SK-N-SH (cell line): Measurements from ENCODE around the gene OSBPL5. TPM values are rescaled to one million over a fixed set of nuclear protein-coding genes. Genes with fewer than 3 reads are reported as not detected.

Source experiments
- CTCF ChIA-PET: fragments of 300-600, 350-600 bp; formaldehyde crosslinking; extraction: SDS; loops from one replicate; lab custom pipeline; 2021; lab: Yijun Ruan, JAX
- POLR2A ChIA-PET: fragments of 350-600 bp; sonication (Branson Sonifier 250); formaldehyde crosslinking; extraction: SDS; loops from one replicate; lab custom pipeline; 2020; ENCODE audit warnings: antibody characterized with exemption, inconsistent platforms; lab: Yijun Ruan, JAX
- DNase-seq: peaks from one replicate; pipeline ENCODE4 v3.0.0; 2012
- H2AFZ ChIP-seq: fragments of 200-600 bp; sonication (generic); 2 replicates; pipeline ENCODE4 v1.8.1; 2016; ENCODE audit warnings: antibody characterized with exemption, mild to moderate bottlenecking, low read depth
- H3F3A ChIP-seq: fragments of 200-600 bp; sonication (generic); replicated peaks from 2 replicates; pipeline ENCODE3; 2016; ENCODE audit warnings: antibody characterized with exemption, mild to moderate bottlenecking; ENCODE audit not compliant: insufficient read depth
- H3K27ac ChIP-seq, 2 experiments: fragments of 200-500 bp in 1 of 2; fragments of 200-600 bp in 1 of 2; sonication (Bioruptor generic) in 1 of 2; sonication (generic), shearing (Covaris generic) in 1 of 2; 2 replicates each; pipeline versions ENCODE4 v1.5.1 to v1.6.1; 2014 to 2016; ENCODE audit warnings: low read depth in 2 of 2, inconsistent platforms in 1 of 2, low read length in 1 of 2, mild to moderate bottlenecking in 1 of 2, mixed read lengths in 1 of 2
- H3K27me3 ChIP-seq: fragments of 200-600 bp; sonication (generic), shearing (Covaris generic); 2 replicates; pipeline ENCODE4 v1.6.1; 2016; ENCODE audit warnings: mixed run types; ENCODE audit not compliant: insufficient read depth
- H3K36me3 ChIP-seq, 2 experiments: fragments of 200-500 bp in 1 of 2; fragments of 200-600 bp in 1 of 2; sonication (Bioruptor generic) in 1 of 2; sonication (generic) in 1 of 2; replicated peaks in 1 of 2; 2 replicates each; pipeline versions ENCODE3 to v1.5.1; 2014 to 2016; ENCODE audit warnings: low read length in 1 of 2, mild to moderate bottlenecking in 1 of 2; ENCODE audit not compliant: insufficient read depth in 2 of 2, control insufficient read depth in 1 of 2
- H3K4me1 ChIP-seq, 2 experiments: fragments of 200-500 bp in 1 of 2; fragments of 200-600 bp in 1 of 2; sonication (Bioruptor generic) in 1 of 2; sonication (generic), shearing (Covaris generic) in 1 of 2; 2 replicates each; pipeline versions ENCODE4 v1.5.1 to v1.6.1; 2014 to 2016; ENCODE audit warnings: low read depth in 1 of 2, low read length in 1 of 2, mixed run types in 1 of 2; ENCODE audit not compliant: insufficient read depth in 2 of 2, control insufficient read depth in 1 of 2
- H3K4me2 ChIP-seq: fragments of 200-600 bp; sonication (generic), shearing (Covaris generic); 2 replicates; pipeline ENCODE4 v1.6.1; 2017; ENCODE audit warnings: mixed run types
- H3K4me3 ChIP-seq, 2 experiments: fragments of 200-500 bp in 1 of 2; fragments of 200-600 bp in 1 of 2; sonication (Bioruptor generic) in 1 of 2; sonication (generic), shearing (Covaris generic) in 1 of 2; 2 replicates each; pipeline versions ENCODE4 v1.5.1 to v1.8.1; 2014 to 2016; ENCODE audit warnings: low read depth in 2 of 2, inconsistent platforms in 1 of 2, low read length in 1 of 2, mild to moderate bottlenecking in 1 of 2, mixed read lengths in 1 of 2, moderate library complexity in 1 of 2
- H3K79me2 ChIP-seq: fragments of 200-600 bp; sonication (generic); 2 replicates; pipeline ENCODE4 v1.8.1; 2017; ENCODE audit warnings: mild to moderate bottlenecking; ENCODE audit not compliant: insufficient read depth
- H3K9ac ChIP-seq: fragments of 200-600 bp; sonication (generic); 2 replicates; pipeline ENCODE4 v1.6.1; 2017; ENCODE audit warnings: mixed run types
- H3K9me2 ChIP-seq: fragments of 200-600 bp; sonication (generic); 2 replicates; pipeline ENCODE4 v1.6.1; 2017; ENCODE audit warnings: mixed run types
- H3K9me3 ChIP-seq: fragments of 200-600 bp; sonication (generic); 2 replicates; pipeline ENCODE4 v1.6.1; 2017; ENCODE audit warnings: mixed run types, mild to moderate bottlenecking, moderate library complexity
- H4K20me1 ChIP-seq: fragments of 200-600 bp; sonication (generic); 2 replicates; pipeline ENCODE4 v1.6.1; 2017; ENCODE audit warnings: mild to moderate bottlenecking, mixed run types; ENCODE audit not compliant: insufficient read depth
- EP300 ChIP-seq, 2 experiments: IDR thresholded peaks; 2 replicates each; pipeline versions ENCODE4 v1.4.0 to v1.6.1; 2012; ENCODE audit warnings: borderline replicate concordance in 1 of 2, low read depth in 1 of 2, low read length in 1 of 2
- FOSL2 ChIP-seq: IDR thresholded peaks from 2 replicates; pipeline ENCODE4 v1.4.0; 2012; ENCODE audit warnings: low read depth, mild to moderate bottlenecking, moderate library complexity, borderline replicate concordance
- FOXJ3 ChIP-seq: sonication (generic); formaldehyde crosslinking; IDR thresholded peaks from 2 replicates; pipeline ENCODE4 v1.5.1; 2020; ENCODE audit warnings: mild to moderate bottlenecking, missing genetic modification reagents
- GABPA ChIP-seq: IDR thresholded peaks from 2 replicates; pipeline ENCODE4 v1.4.0; 2012; ENCODE audit warnings: low read depth, mild to moderate bottlenecking
- MAX ChIP-seq: IDR thresholded peaks from 2 replicates; pipeline ENCODE4 v1.4.0; 2012; ENCODE audit warnings: low read depth
- NFIC ChIP-seq: IDR thresholded peaks from 2 replicates; pipeline ENCODE4 v1.4.0; 2012; ENCODE audit warnings: borderline replicate concordance
- REST ChIP-seq: IDR thresholded peaks from 2 replicates; pipeline ENCODE4 v1.6.1; 2012; ENCODE audit warnings: mild to moderate bottlenecking, low read depth, low read length, moderate library complexity
- RFX5 ChIP-seq: IDR thresholded peaks from 2 replicates; pipeline ENCODE4 v1.6.1; 2012; ENCODE audit warnings: mild to moderate bottlenecking, improper control_type of control experiment, low read length
- TEAD4 ChIP-seq: IDR thresholded peaks from 2 replicates; pipeline ENCODE4 v1.4.0; 2012; ENCODE audit warnings: mild to moderate bottlenecking, borderline replicate concordance; ENCODE audit not compliant: insufficient read depth
- YY1 ChIP-seq: IDR thresholded peaks from 2 replicates; pipeline ENCODE4 v1.4.0; 2012; ENCODE audit warnings: low read depth, mild to moderate bottlenecking
- WGBS: methylation state at CpG from one replicate; pipeline ENCODE4 v1.1.6; 2017; ENCODE audit warnings: low lambda C conversion rate; 5-methylcytosine and 5-hydroxymethylcytosine counted together
- polyA plus RNA-seq, 3 experiments: library from polyadenylated mRNA; depleted of rRNA; stranded (reverse); fragments of >200 nt; gene quantifications; 2 replicates each; pipeline ENCODE4 v1.2.3, GENCODE V29; 2012

OSBPL5 gene
- polyA plus RNA-seq, 1 of the 3 experiments (the other 2 are of a cell fraction): 10.9 TPM

GRCh38 chr11:3139481-3140290 lies 25.4 kb downstream of the OSBPL5 start:
- no peaks in the 10 kb centered on the region for H3K9me2 ChIP-seq
- H3F3A ChIP-seq: no peaks in the 10 kb centered on the region
- no peaks in the 10 kb centered on the region for H3K79me2 ChIP-seq
- H4K20me1 ChIP-seq: peaks cover 51% of the 10 kb centered on the region
- H3K36me3 ChIP-seq: no peaks in the 10 kb centered on the region
- H2AFZ ChIP-seq: no peak overlapping the region
- no peak overlapping the region for H3K27ac ChIP-seq
- no peak for DNase-seq
- 85% methylated on average over 13 of the region's 15 CpGs for WGBS
- CTCF ChIA-PET: interaction anchor here (1.0 to 2.1 kb wide), 5 partner anchors 20 to 102 kb away, joined by 3 to 6 read pairs (median 4); no protein-coding TSS in a partner anchor
- H3K4me1 ChIP-seq: peaks cover 0 to 14% of the 10 kb centered on the region in 2 experiments; a peak in 1 of 4 replicates
- no peak overlapping the region for H3K9ac ChIP-seq
- H3K4me2 ChIP-seq: no peak overlapping the region
- H3K4me3 ChIP-seq: no peak overlapping the region
- TF ChIP-seq FOSL2 (no peak), REST (no peak), TEAD4 (no peak), MAX (no peak), YY1 (no peak)
- TF ChIP-seq, all 33 proteins: peak for 0
- Histone ChIP-seq H3K27me3 (no peaks in the 10 kb centered on the region), H3K9me3 (no peaks in the 10 kb centered on the region)
- POLR2A ChIA-PET: no interaction called here

GRCh38 chr11:3139086-3139440 lies 26.0 kb downstream of the OSBPL5 start:
- peaks cover 52% of the 10 kb centered on the region for H4K20me1 ChIP-seq
- TF ChIP-seq NFIC (no peak), MAX (no peak), GABPA (no peak), TEAD4 (no peak), EP300 (IDR thresholded peaks at IDR 0.05; ENCODE audit: borderline replicate concordance in 1 of 2, low read depth in 1 of 2, low read length in 1 of 2) (no peak), RFX5 (no peak), FOXJ3 (CRISPR knock-in tag) (no peak)
- no peak overlapping the region for H3K4me3 ChIP-seq
- CTCF ChIA-PET: interaction anchor here (1.0 to 2.1 kb wide), 5 partner anchors 8 to 79 kb away, joined by 3 to 6 read pairs (median 4); no protein-coding TSS in a partner anchor
- H3K4me2 ChIP-seq: no peak overlapping the region
- H3K27me3 ChIP-seq: no peaks in the 10 kb centered on the region
- POLR2A ChIA-PET: no interaction called here
- no peaks in the 10 kb centered on the region for H3K9me3 ChIP-seq
- no peak overlapping the region for H3K27ac ChIP-seq
- H3K9me2 ChIP-seq: no peaks in the 10 kb centered on the region
- H3K79me2 ChIP-seq: no peaks in the 10 kb centered on the region
- WGBS: 83% methylated on average over 1 of the region's 8 CpGs
- no peaks in the 10 kb centered on the region for H3K36me3 ChIP-seq
- no peak overlapping the region for H3K9ac ChIP-seq
- H2AFZ ChIP-seq: no peak overlapping the region
- H3F3A ChIP-seq: no peaks in the 10 kb centered on the region
- no peak for DNase-seq
- H3K4me1 ChIP-seq: peaks cover 0 to 14% of the 10 kb centered on the region in 2 experiments; a peak in 1 of 4 replicates
